ENCODE results near the gene CDH22. TPM values are rescaled to one million over a fixed set of nuclear protein-coding genes. Genes with fewer than 3 reads are reported as not detected.

Gene CDH22
- polyA plus RNA-seq, 1 donor from 2014 or later = 2.1 TPM

DNA sequence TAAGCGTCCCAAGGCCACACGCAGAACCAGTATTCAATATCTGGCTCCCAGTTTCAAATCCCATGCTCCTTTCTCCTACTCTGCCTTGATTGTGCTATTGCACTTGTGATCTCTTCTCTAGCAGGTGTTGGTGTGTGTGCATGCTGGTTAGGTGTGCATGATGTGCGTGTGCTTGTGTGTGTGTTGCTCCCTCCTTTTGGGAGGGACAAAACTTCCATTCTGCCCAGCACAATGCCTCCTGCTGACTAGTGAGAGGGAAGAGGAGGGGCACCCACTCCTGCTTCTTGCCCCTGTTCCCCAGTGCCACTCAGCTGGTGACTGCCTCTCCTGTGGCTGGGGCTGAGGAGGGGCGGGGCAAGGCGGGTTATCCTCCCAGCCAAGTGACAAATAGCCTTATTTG, 170.5 kb downstream of the CDH22 start:
- Histone ChIP-seq H3K36me3 (ENCODE audit: insufficient read depth, low read length) (no peaks in the 10 kb centered on the region), H3K79me2 (replicated peaks; ENCODE audit: insufficient read depth, low read length) (no peaks in the 10 kb centered on the region), H3K9me3 (ENCODE audit: low read length) (no peaks in the 10 kb centered on the region), H3F3A (ENCODE audit: insufficient read depth, low read length, poor library complexity, severe bottlenecking) (no peaks in the 10 kb centered on the region), H3K9me2 (ENCODE audit: insufficient read depth, low read length) (no peaks in the 10 kb centered on the region), H3K27ac (ENCODE audit: low read length) (no peak overlapping the region), H3K9ac (ENCODE audit: low read length) (no peak overlapping the region), H4K20me1 (ENCODE audit: insufficient read depth) (no peaks in the 10 kb centered on the region), H3K4me3 (ENCODE audit: low read length) (no peak overlapping the region), H2AFZ (ENCODE audit: low read depth, low read length) (no peak overlapping the region), H3K4me2 (ENCODE audit: low read length) (no peak overlapping the region), H3K27me3 (ENCODE audit: insufficient read depth, low read depth, low read length) (peaks cover 8% of the 10 kb centered on the region)
- no peak for TF ChIP-seq MXI1 (conservative IDR thresholded peaks at IDR 0.05; ENCODE audit: poor library complexity, severe bottlenecking)
- no peak for TF ChIP-seq RAD21 (conservative IDR thresholded peaks at IDR 0.05)
- TF ChIP-seq EZH2 (IDR thresholded peaks at IDR 0.05; ENCODE audit: borderline replicate concordance, insufficient read depth, low read length, poor library complexity, severe bottlenecking) = no peak

DNA sequence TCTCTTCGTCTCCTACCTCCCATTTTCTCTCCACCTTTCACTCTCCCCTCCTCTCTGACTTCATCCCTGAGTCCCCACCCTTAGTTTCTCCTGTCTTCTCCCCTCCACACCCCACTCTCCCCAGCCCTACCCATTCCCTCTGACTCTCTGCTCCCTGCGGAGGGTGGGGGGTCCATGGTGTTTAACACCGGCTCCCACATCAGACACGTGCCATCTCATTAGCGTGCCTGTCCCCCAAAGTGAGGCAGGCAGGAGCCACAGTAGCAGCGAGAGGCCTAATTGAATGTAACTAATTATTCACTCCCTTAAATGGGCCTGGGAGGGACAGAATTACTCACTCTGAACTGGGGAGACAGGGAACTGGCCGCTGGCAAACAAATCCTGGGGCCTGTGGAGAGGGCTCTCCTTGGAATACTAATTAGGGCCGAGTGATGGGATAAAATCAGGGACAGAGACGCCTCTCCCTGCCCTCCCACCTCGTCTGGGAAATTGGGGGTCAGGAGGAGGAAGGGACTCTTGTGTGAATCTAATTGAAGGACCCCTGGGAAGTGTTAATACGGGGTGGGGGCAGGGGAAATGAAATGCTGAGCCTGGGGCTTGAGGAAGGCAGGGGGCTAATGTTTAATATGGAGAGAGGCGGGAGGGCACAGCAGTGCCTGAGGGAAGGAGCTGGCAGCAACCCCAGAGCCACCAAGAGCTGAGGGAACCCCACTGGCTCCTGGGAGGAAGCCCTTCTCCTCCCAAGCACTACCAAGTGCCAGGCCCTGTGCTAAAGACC, 172.3 kb downstream of the CDH22 start:
- H3K79me2 ChIP-seq (replicated peaks; ENCODE audit: insufficient read depth, low read length) = no peaks in the 10 kb centered on the region
- no peak overlapping the region for H2AFZ ChIP-seq (ENCODE audit: low read depth, low read length)
- H3K4me2 ChIP-seq (ENCODE audit: low read length) = no peak overlapping the region
- TF ChIP-seq TAF1 (IDR thresholded peaks at IDR 0.05; ENCODE audit: low read depth) (no peak), EZH2 (IDR thresholded peaks at IDR 0.05; ENCODE audit: borderline replicate concordance, insufficient read depth, low read length, poor library complexity, severe bottlenecking) (no peak), POLR2AphosphoS5 (IDR thresholded peaks at IDR 0.05) (no peak), MXI1 (conservative IDR thresholded peaks at IDR 0.05; ENCODE audit: poor library complexity, severe bottlenecking) (no peak), SMC3 (conservative IDR thresholded peaks at IDR 0.05; ENCODE audit: poor library complexity) (no peak), RAD21 (conservative IDR thresholded peaks at IDR 0.05) (no peak), EP300 (conservative IDR thresholded peaks at IDR 0.05; ENCODE audit: poor library complexity, severe bottlenecking) (no peak)
- TF ChIP-seq, protein P1, sequence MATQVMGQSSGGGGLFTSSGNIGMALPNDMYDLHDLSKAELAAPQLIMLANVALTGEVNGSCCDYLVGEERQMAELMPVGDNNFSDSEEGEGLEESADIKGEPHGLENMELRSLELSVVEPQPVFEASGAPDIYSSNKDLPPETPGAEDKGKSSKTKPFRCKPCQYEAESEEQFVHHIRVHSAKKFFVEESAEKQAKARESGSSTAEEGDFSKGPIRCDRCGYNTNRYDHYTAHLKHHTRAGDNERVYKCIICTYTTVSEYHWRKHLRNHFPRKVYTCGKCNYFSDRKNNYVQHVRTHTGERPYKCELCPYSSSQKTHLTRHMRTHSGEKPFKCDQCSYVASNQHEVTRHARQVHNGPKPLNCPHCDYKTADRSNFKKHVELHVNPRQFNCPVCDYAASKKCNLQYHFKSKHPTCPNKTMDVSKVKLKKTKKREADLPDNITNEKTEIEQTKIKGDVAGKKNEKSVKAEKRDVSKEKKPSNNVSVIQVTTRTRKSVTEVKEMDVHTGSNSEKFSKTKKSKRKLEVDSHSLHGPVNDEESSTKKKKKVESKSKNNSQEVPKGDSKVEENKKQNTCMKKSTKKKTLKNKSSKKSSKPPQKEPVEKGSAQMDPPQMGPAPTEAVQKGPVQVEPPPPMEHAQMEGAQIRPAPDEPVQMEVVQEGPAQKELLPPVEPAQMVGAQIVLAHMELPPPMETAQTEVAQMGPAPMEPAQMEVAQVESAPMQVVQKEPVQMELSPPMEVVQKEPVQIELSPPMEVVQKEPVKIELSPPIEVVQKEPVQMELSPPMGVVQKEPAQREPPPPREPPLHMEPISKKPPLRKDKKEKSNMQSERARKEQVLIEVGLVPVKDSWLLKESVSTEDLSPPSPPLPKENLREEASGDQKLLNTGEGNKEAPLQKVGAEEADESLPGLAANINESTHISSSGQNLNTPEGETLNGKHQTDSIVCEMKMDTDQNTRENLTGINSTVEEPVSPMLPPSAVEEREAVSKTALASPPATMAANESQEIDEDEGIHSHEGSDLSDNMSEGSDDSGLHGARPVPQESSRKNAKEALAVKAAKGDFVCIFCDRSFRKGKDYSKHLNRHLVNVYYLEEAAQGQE (IDR thresholded peaks at IDR 0.05; ENCODE audit: borderline replicate concordance) = no peak
- TF ChIP-seq, protein P2, sequence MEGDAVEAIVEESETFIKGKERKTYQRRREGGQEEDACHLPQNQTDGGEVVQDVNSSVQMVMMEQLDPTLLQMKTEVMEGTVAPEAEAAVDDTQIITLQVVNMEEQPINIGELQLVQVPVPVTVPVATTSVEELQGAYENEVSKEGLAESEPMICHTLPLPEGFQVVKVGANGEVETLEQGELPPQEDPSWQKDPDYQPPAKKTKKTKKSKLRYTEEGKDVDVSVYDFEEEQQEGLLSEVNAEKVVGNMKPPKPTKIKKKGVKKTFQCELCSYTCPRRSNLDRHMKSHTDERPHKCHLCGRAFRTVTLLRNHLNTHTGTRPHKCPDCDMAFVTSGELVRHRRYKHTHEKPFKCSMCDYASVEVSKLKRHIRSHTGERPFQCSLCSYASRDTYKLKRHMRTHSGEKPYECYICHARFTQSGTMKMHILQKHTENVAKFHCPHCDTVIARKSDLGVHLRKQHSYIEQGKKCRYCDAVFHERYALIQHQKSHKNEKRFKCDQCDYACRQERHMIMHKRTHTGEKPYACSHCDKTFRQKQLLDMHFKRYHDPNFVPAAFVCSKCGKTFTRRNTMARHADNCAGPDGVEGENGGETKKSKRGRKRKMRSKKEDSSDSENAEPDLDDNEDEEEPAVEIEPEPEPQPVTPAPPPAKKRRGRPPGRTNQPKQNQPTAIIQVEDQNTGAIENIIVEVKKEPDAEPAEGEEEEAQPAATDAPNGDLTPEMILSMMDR (IDR thresholded peaks at IDR 0.05; ENCODE audit: poor library complexity, severe bottlenecking) = no peak
- no peak overlapping the region for H3K27ac ChIP-seq (ENCODE audit: low read length)
- no peak overlapping the region for H3K9ac ChIP-seq (ENCODE audit: low read length)
- H3F3A ChIP-seq (ENCODE audit: insufficient read depth, low read length, poor library complexity, severe bottlenecking) = no peaks in the 10 kb centered on the region
- no peaks in the 10 kb centered on the region for H4K20me1 ChIP-seq (ENCODE audit: insufficient read depth)
- no peaks in the 10 kb centered on the region for H3K9me2 ChIP-seq (ENCODE audit: insufficient read depth, low read length)
- H3K4me3 ChIP-seq (ENCODE audit: low read length) = no peak overlapping the region
- H3K9me3 ChIP-seq (ENCODE audit: low read length) = no peaks in the 10 kb centered on the region
- H3K27me3 ChIP-seq (ENCODE audit: insufficient read depth, low read depth, low read length) = peaks cover 6% of the 10 kb centered on the region
- H3K36me3 ChIP-seq (ENCODE audit: insufficient read depth, low read length) = no peaks in the 10 kb centered on the region

Measured in neural cell (in vitro differentiated cells).